Neural progenitor cell (in vitro differentiated cells): Measurements from ENCODE around the gene KRT7. TPM values are rescaled to one million over a fixed set of nuclear protein-coding genes. Genes with fewer than 3 reads are reported as not detected.

ENCODE experiments used
- DNase-seq: peaks from one replicate; pipeline ENCODE4 v3.0.0-alpha.2; 2016; ENCODE audit warnings: low spot score
- H2AFZ ChIP-seq: fragments of 200-600 bp; sonication (generic); replicated peaks from 2 replicates; pipeline ENCODE4 v1.6.1; 2016; ENCODE audit warnings: antibody characterized with exemption
- H3F3A ChIP-seq: fragments of 200-600 bp; sonication (generic); 2 replicates; pipeline ENCODE4 v1.6.1; 2016; ENCODE audit warnings: antibody characterized with exemption, low read depth
- H3K27ac ChIP-seq: fragments of 200-600 bp; sonication (generic); 2 replicates; pipeline ENCODE4 v1.5.1; 2016; ENCODE audit warnings: mild to moderate bottlenecking
- H3K27me3 ChIP-seq: fragments of 200-600 bp; sonication (generic); 2 replicates; pipeline ENCODE4 v1.6.1; 2016; ENCODE audit warnings: mild to moderate bottlenecking, moderate library complexity
- H3K36me3 ChIP-seq: fragments of 200-600 bp; sonication (generic); 2 replicates; pipeline ENCODE4 v1.5.1; 2016
- H3K4me1 ChIP-seq: fragments of 200-600 bp; sonication (generic); 2 replicates; pipeline ENCODE4 v1.6.1; 2016; ENCODE audit warnings: mixed run types
- H3K4me2 ChIP-seq: fragments of 200-600 bp; sonication (generic); 2 replicates; pipeline ENCODE4 v1.6.1; 2016
- H3K4me3 ChIP-seq: fragments of 200-600 bp; sonication (generic); 2 replicates; pipeline ENCODE4 v1.5.1; 2016
- H3K79me2 ChIP-seq: fragments of 200-600 bp; sonication (generic); 2 replicates; pipeline ENCODE4 v1.6.1; 2016; ENCODE audit warnings: low read depth
- H3K9ac ChIP-seq: fragments of 200-600 bp; sonication (generic); 2 replicates; pipeline ENCODE4 v1.6.1; 2016
- H3K9me3 ChIP-seq: fragments of 200-600 bp; sonication (generic); 2 replicates; pipeline ENCODE4 v1.5.1; 2016; ENCODE audit warnings: low read depth
- H4K20me1 ChIP-seq: fragments of 200-600 bp; sonication (generic); 2 replicates; pipeline ENCODE4 v1.6.1; 2016; ENCODE audit warnings: low read depth
- H3K27ac Mint-ChIP-seq: 3 replicates; pipeline ENCODE4 v1.8.0; 2021; ENCODE audit warnings: mixed read lengths
- H3K27me3 Mint-ChIP-seq: 2 replicates; pipeline ENCODE4 v1.8.0; 2022; ENCODE audit warnings: low read depth, mild to moderate bottlenecking, inconsistent platforms, moderate library complexity, mixed read lengths; ENCODE audit not compliant: insufficient read depth
- H3K36me3 Mint-ChIP-seq: 3 replicates; pipeline ENCODE4 v1.8.0; 2021; ENCODE audit warnings: mixed read lengths
- H3K4me1 Mint-ChIP-seq: 3 replicates; pipeline ENCODE4 v1.8.0; 2021; ENCODE audit warnings: mixed read lengths
- H3K4me3 Mint-ChIP-seq: 3 replicates; pipeline ENCODE4 v1.8.0; 2021; ENCODE audit warnings: mild to moderate bottlenecking, moderate library complexity, mixed read lengths
- H3K9me3 Mint-ChIP-seq: 3 replicates; pipeline ENCODE4 v1.8.0; 2020; ENCODE audit warnings: mixed read lengths
- EZH2 ChIP-seq: fragments of 200-600 bp; sonication (generic); IDR thresholded peaks from 2 replicates; pipeline ENCODE4 v1.6.1; 2017; ENCODE audit warnings: antibody characterized with exemption, mild to moderate bottlenecking, moderate library complexity
- EZH2phosphoT487 ChIP-seq: fragments of 200-600 bp; sonication (generic); IDR thresholded peaks from 2 replicates; pipeline ENCODE4 v1.6.1; 2017; ENCODE audit warnings: antibody characterized with exemption
- total RNA-seq: library from RNA; depleted of rRNA; stranded (reverse); fragments of >200 nt; gene quantifications from 2 replicates; pipeline ENCODE4 v1.2.3, GENCODE V29; 2015; ENCODE audit warnings: low replicate concordance
- TF ChIP-seq, protein P1 (sequence below): fragments of 200-600 bp; sonication (generic); IDR thresholded peaks from 2 replicates; pipeline ENCODE4 v1.5.1; 2017; ENCODE audit warnings: antibody characterized with exemption, mild to moderate bottlenecking

Gene KRT7
- total RNA-seq, 1 donor from 2014 or later = not detected

DNA sequence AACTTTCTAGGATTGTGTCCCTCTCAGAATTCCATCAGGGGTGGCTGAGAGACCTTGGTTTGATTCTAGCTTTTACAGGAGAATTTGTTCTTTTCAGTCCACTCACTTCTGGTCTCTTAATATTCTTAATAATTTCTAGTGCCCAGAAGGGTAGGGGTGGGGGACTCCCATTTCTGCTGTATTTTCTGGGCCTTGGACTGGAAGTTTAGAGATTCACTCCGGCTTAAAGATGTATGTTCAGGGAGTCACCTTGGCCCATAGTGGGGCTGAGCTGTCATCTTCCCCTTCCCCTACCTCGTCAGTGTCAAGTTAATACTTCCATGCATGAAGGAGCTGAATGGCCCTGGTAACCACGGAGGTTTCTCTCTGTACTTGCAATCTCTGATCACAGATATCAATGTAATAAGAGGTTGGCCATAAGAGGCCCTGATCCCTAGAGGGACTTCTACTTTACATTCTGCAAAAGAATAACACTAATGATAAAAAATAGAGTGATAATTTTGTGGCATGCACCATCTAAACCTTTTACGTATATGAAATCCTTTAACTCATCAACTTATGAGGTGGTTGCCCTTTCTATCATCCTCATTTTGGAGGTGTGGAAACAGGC lies 51.6 kb downstream of the KRT7 start:
- H3K27me3 Mint-ChIP-seq = peaks cover 8% of the 10 kb centered on the region
- Histone ChIP-seq H3K4me3 (no peak overlapping the region), H2AFZ (no peak overlapping the region), H3K36me3 (no peaks in the 10 kb centered on the region), H3K9me3 (no peaks in the 10 kb centered on the region), H3K4me1 (peaks cover 2% of the 10 kb centered on the region), H3F3A (no peaks in the 10 kb centered on the region), H3K4me2 (no peak overlapping the region), H3K79me2 (no peaks in the 10 kb centered on the region), H4K20me1 (no peaks in the 10 kb centered on the region), H3K27ac (no peak overlapping the region), H3K9ac (no peak overlapping the region), H3K27me3 (no peaks in the 10 kb centered on the region)
- no peak overlapping the region for H3K27ac Mint-ChIP-seq
- peaks cover 10% of the 10 kb centered on the region for H3K4me1 Mint-ChIP-seq
- H3K9me3 Mint-ChIP-seq = no peaks in the 10 kb centered on the region
- no peaks in the 10 kb centered on the region for H3K36me3 Mint-ChIP-seq
- no peak overlapping the region for H3K4me3 Mint-ChIP-seq
- DNase-seq = no peak
- TF ChIP-seq EZH2 = no peak
- TF ChIP-seq, protein P1, sequence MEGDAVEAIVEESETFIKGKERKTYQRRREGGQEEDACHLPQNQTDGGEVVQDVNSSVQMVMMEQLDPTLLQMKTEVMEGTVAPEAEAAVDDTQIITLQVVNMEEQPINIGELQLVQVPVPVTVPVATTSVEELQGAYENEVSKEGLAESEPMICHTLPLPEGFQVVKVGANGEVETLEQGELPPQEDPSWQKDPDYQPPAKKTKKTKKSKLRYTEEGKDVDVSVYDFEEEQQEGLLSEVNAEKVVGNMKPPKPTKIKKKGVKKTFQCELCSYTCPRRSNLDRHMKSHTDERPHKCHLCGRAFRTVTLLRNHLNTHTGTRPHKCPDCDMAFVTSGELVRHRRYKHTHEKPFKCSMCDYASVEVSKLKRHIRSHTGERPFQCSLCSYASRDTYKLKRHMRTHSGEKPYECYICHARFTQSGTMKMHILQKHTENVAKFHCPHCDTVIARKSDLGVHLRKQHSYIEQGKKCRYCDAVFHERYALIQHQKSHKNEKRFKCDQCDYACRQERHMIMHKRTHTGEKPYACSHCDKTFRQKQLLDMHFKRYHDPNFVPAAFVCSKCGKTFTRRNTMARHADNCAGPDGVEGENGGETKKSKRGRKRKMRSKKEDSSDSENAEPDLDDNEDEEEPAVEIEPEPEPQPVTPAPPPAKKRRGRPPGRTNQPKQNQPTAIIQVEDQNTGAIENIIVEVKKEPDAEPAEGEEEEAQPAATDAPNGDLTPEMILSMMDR = no peak
- TF ChIP-seq EZH2phosphoT487 = no peak

DNA sequence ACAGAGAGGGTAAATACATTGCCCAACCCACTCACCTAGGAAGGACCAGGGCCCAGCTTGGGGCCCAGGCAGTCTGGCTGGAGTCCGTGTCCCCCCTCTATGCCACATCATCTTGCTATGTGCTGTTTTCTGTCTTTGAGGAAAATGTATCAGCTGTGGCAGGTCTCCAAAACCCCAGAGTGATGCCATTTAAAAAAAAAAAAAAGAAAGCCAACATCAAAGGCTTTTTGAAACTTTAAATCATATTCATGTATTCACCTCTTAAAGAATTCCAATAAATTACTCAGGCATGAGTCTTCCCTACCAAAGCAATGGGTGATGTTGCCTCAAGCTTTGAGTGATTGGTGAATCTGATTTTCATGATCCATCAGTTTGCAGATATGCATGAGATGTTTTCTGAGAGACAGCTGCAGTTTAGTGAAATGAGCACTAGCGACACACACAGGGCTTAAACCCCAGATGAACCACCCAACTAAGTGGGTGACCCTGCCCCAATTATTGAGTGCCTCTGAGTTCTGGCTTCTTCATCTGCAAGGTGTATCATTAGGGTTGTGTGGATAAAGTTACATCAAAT lies 52.2 kb downstream of the KRT7 start:
- Histone ChIP-seq H3K9ac (no peak overlapping the region), H2AFZ (no peak overlapping the region), H3K4me2 (no peak overlapping the region), H3K4me1 (no peaks in the 10 kb centered on the region), H3K9me3 (no peaks in the 10 kb centered on the region), H3K27ac (no peak overlapping the region), H3K79me2 (no peaks in the 10 kb centered on the region), H3F3A (no peaks in the 10 kb centered on the region), H3K27me3 (no peaks in the 10 kb centered on the region), H4K20me1 (no peaks in the 10 kb centered on the region), H3K4me3 (no peak overlapping the region), H3K36me3 (no peaks in the 10 kb centered on the region)
- no peak overlapping the region for H3K4me3 Mint-ChIP-seq
- peaks cover 4% of the 10 kb centered on the region for H3K4me1 Mint-ChIP-seq
- H3K27me3 Mint-ChIP-seq = peaks cover 8% of the 10 kb centered on the region
- no peak for TF ChIP-seq EZH2
- TF ChIP-seq EZH2phosphoT487 = no peak
- TF ChIP-seq, protein P1 = no peak
- H3K9me3 Mint-ChIP-seq = no peaks in the 10 kb centered on the region
- no peak for DNase-seq
- no peak overlapping the region for H3K27ac Mint-ChIP-seq
- H3K36me3 Mint-ChIP-seq = no peaks in the 10 kb centered on the region

DNA sequence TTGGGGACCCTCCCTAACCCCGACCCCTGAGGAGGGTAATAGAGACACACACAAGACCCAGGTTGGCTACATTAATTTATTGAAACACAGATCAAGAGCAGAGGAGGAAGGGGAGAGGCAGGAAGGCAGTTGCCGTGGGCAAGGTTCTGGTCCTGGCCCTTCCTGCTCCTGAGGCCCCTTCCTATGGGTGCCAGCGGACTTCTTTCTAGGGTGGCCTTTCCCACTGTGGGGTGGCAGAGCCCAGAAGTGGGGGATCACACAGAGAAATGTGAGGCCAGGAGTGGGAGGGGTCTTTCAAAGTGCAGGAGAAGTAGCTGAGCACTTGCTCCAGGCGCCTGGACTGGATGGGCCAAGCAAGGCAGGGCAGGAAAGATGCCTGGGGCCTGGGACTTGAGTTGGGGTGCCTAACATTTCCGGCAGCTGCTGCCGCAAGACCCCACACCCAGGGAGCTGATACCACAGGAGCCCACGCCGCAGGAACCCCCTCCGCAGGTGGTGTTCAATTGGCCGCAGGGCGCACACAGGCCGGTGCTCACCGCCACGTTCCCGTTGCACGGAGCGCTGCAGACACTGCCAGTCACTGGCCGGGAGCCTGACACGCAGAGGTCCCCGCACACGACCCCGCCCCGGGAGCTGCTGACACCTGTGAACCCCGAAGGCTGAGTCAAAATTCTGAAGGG lies 52.9 kb downstream of the KRT7 start:
- no peak overlapping the region for H3K4me3 Mint-ChIP-seq
- Histone ChIP-seq H3K9ac (no peak overlapping the region), H3K27me3 (no peaks in the 10 kb centered on the region), H3K4me2 (no peak overlapping the region), H3K36me3 (no peaks in the 10 kb centered on the region), H3K27ac (no peak overlapping the region), H3F3A (no peaks in the 10 kb centered on the region), H3K79me2 (no peaks in the 10 kb centered on the region), H3K9me3 (no peaks in the 10 kb centered on the region), H4K20me1 (no peaks in the 10 kb centered on the region), H3K4me3 (no peak overlapping the region), H3K4me1 (no peaks in the 10 kb centered on the region), H2AFZ (no peak overlapping the region)
- TF ChIP-seq EZH2 = no peak
- TF ChIP-seq EZH2phosphoT487 = no peak
- TF ChIP-seq, protein P1 = no peak
- peaks cover 2% of the 10 kb centered on the region for H3K4me1 Mint-ChIP-seq
- no peaks in the 10 kb centered on the region for H3K36me3 Mint-ChIP-seq
- no peak overlapping the region for H3K27ac Mint-ChIP-seq
- no peaks in the 10 kb centered on the region for H3K9me3 Mint-ChIP-seq
- DNase-seq = no peak
- H3K27me3 Mint-ChIP-seq = peaks cover 8% of the 10 kb centered on the region
